Testis (tissue), 2 donors: ENCODE results near the gene TRIM77.
"Not testable (repeated sequence)": the region's sequence is repeated elsewhere in the genome, so short reads cannot be mapped to it uniquely, and the experiment has no call there.

Experiments
- CTCF ChIP-seq, 3 experiments: fragments of 450-650 bp in 2 of 3; fragments of 200-600 bp in 1 of 3; sonication (generic) in 1 of 3; IDR thresholded peaks; one replicate each; pipeline ENCODE4 v1.5.1; 2016 to 2019; ENCODE audit warnings: antibody characterized with exemption in 3 of 3, mild to moderate bottlenecking in 2 of 3, moderate library complexity in 1 of 3
- POLR2A ChIP-seq: fragments of 450-650 bp; IDR thresholded peaks from one replicate; pipeline ENCODE4 v1.6.1; 2017; ENCODE audit warnings: antibody characterized with exemption, mild to moderate bottlenecking, moderate library complexity

GRCh38 chr11:89730215-89730614, 20.1 kb downstream of the TRIM77 start:
- TF ChIP-seq CTCF (IDR thresholded peaks at IDR 0.05); POLR2A: not testable (repeated sequence)
